NCI-H187 (cell line): ENCODE measurements around the gene PSRC1.

Experiments
- DNase-seq, 2 experiments: peaks; one replicate each; lab custom pipeline; 2025; lab: John Stamatoyannopoulos, UW

The PSRC1 gene

DNA sequence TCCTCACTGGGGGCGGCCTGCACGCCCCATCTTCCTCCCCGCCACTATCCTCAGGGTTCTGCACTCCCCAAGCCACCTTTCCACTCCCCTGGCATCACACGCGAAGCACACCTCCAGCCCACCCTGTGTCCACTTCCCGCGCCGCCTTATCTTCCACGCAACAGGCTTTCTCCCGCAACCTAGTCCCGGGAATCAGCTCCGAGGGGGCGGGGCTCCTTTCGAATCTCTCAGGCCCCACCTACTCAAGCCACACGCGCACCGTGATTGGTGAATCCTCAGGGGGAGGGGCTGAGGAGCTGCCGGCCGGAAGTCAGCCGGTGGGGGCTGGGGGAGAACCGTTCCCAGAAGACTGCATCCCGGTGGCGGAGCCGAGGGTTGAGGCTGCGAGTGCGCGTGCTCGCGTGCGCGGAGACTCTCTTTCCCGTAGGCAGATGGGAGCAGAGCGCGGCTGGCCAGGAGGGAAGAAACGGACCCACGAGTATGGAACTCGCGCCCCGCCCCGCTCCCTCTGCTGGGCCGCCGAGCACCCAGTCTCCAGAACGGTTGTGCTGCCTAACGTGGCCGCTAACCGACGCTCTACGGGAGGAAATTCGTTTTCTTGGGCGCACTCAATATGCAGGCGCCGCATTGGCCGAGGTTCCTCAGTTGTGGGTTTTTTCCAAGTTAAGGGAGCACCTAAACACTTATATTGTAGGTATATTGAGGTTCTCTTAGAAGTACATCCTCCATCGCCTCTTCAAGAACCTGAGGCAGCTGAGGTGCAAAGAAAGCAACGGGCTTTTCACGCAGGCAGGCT lies at the start of gene PSRC1:
TSS of gene PSRC1 (minus strand) at position 194 of the 796 bp plus-strand sequence.
- DNase-seq: peak; percentile 90 to 95

DNA sequence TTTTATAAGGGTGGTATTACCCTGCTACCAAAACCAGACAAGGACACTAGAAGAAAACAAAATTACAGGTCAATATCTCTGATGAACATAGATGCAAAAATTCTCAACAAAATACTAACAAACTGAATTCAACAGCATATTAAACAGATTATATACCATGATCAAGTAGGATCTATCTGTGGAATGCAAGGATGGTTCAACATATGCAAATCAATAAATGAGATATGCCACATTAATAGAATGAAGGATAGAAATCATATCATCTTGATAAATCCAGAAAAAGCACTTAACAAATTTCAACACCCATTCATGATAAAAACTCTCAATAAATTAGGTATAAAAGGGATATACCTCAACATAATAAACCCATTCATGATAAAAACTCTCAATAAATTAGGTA lies 48.2 kb upstream of the PSRC1 start:
- DNase-seq: no peak

DNA sequence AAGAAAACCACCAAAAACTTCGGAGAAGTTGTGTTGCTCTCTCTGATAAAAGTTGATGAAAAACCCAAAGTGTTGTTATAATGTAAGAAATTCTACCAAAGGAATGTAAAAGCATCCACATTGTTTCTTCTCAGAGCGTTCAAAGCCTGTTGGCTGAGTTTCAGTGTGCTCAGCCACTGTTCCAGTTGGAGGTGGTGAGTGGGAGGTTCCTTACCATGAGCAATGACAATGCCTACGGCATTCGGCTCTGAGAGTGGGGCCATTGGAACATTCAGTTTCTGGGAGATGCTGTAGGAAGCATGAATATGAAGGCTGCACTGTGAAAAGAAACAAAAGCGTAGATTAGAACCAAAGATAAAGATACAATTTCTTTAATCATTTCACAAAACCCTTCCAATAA lies 44.3 kb upstream of the PSRC1 start:
- DNase-seq: no peak

DNA sequence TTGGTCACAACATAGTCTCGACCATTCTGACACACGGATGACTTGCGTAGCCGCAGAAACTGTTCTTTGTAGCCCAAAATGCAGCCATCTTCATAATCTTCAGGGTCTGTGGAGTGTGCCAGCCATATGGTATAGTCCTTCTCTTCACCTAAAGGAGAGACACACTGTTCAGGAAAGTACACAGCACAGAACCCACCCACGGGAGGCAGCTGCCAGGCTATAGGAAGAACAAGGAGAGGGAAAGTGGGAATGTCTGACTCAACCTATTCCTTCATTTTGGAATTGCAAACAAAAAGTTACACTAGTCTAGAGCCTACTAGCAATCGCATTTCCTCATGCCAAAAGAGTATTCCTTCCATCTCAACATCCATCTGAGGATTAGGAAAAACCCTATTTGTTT lies 40.0 kb upstream of the PSRC1 start:
- DNase-seq: no peak

DNA sequence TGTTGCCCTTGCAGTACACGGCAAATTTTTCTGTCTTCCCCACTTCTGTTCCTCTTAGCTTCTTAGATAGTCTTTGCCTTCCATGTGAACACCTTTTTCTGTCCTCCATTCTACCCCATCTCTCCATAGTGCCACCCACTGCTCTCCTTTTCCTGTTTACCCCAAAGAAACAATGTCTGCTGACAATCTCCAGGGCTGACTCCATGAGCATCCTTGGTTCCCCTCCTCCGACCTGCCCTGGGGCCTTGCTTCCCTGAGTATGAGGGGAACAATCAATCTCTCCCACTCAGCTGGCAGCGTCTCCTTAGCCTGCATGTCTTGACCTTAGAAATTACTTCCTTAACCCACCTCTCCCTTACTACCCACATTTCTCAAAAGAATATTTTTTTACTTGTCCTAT lies 36.2 kb upstream of the PSRC1 start:
- no peak for DNase-seq

DNA sequence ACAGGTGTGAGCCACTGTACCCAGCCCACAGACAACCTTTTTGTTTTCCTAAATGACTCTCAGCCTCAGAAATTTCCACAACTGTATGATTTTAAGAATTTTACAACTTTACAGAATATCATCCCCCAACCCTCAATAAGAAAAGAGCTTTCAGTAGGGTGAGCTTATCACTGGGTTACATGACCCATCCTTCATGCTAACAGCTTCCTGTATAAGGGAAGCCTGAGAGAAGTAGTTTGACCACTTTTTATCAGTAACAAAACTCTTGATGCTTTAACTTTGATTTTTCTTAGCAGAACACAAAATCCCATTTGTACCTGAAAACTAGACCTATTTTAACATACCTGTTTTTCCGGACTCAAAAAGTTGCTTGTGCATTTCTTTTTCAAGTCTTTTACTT lies 33.6 kb upstream of the PSRC1 start:
- DNase-seq: no peak

DNA sequence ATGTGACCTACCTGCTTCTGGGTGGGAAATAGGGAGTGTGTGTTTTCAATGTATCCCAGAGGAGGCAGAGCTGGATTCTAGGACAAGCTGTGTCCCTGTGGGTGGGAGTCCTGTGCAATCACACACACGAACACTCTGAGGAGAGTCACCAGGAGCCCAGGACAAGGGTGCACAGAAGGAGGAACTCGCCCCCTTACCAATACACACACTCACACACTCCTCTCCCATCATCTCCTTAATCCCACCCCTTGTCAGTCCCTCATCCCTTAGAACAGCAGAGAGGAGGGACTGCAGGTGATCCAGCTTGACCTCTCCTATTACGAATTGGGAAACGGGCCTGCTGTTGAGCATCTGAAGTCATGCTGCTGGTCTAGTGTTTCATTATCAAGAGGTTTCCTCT lies 32.3 kb upstream of the PSRC1 start:
- no peak for DNase-seq

DNA sequence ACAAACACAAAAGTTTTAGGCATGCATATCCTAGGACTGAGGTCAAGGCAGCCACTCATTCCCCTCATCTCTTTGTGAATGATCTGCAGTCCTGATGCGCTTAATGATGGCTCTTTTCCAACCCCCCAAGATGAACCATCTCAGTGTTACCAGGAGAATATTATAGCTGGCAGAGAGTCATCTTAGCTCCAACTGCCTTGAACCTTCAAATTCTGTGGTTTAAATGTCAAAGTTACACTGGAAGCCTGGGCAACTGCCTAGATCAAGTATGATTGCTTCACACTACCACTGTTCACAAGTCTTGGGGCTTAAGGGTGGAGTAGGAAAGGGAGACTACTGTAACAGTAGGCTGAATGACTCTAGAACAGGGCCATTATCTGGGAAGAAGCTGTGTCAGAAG lies 31.9 kb upstream of the PSRC1 start:
- no peak for DNase-seq

DNA sequence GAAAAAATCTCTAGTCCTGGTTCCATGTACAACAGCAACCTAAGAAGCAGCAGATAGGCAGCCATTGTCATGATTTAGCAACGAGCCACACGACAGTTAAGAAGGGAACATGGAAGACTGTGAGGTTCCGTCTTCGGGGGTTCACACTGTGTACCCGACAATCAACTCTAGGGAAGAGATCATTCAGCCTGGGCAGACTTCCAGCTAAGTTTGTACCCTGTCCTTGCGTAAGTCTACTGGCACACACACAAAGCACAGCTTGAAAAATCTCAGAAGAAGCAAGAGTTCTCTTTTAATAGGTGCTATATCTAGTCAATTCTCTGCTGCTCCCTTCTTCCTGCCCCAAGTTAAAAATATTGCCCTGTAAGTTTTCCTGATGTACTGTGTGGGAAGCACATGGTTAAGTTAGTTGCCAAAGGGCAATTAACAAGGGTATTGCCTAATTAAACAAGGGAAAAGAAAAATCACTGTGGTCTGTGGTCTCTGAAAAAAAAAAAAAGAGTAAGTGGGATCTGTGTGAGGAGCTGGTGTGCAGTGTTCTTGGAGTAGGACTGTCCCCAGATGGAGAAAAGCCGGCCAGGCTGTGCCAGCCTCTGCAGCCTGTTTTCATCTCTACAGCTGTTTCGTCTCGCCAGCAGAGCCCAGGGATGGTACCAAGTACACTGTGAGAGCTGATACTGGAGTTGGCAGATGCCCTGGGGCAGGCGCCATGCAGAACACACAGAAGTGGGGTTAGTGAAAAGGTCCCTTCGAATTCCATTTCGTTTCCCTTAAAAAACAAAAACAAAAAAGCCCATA lies 30.2 kb upstream of the PSRC1 start:
- no peak for DNase-seq

DNA sequence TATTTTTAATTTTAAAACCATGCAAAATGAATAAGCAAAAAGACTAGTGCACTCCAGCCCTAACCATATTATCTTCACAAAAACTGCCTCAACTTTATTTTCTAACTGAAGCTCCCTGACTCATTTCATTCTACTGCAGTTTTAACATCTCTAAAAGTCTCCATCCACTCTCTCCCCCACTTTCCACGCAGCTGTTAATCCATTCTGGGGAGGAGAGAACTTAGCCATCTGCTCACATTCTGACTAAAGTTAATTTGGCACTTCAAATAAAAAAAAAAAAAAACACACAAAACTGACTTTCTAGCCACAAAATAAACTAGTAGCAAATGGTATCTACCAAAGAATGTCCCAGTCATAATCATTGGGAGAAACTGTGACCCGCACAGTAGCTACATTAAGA lies 29.3 kb upstream of the PSRC1 start:
- no peak for DNase-seq

DNA sequence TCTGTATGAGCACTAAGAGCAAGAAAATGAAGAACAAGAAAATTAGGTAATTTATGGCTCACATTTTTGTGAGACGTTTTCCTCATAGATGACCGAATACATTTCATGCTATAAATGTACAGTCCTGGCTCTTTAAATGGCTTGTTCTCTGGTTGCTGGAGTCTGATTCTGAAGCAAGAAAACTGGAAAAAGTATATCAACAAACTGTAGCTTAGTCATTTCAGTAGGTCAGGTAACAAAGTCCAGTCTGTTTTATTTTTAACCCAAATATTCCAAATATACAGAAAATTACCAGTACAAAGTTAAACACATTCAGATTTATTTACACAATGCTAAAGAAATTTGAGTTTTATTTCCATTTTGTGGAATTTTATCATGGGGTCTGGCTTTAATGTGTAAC lies 26.4 kb upstream of the PSRC1 start:
- DNase-seq: no peak

DNA sequence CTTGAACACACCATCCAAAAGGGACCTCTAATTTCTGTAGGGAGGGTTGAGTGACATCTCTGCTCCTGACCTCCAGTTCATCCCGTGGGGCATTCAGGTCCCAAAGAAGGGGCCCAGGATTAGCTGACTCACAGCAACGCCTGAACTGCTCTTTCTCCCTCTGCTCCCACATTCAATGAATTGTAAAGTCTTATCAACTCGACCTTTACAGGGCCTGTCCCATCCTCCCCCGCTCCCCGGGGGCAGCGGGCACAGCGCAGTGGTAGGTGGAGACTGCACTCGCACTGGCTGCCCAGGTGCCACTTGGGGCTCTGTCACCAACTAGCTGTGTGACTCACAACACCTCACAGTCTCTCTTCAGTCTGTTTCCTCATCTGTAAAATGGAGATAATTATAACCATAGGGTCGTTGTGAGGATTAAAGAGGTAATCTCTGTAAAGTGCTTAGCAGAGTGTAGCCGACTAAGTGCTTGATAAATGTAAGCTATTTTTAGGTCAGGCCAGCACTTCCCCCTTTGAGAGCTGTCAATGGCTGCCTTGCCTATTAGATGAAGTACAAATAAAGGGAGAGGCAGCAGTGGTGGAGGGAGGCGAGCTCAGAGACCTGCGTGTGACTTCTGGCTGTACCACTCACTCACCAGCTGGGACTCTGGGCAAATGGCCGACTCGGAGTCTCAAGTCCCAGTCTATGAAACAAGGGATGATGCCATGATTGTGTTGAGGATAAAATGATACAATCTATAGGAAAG lies 24.5 kb upstream of the PSRC1 start:
- peak in 1 of 2 experiments; percentile 40 for DNase-seq

DNA sequence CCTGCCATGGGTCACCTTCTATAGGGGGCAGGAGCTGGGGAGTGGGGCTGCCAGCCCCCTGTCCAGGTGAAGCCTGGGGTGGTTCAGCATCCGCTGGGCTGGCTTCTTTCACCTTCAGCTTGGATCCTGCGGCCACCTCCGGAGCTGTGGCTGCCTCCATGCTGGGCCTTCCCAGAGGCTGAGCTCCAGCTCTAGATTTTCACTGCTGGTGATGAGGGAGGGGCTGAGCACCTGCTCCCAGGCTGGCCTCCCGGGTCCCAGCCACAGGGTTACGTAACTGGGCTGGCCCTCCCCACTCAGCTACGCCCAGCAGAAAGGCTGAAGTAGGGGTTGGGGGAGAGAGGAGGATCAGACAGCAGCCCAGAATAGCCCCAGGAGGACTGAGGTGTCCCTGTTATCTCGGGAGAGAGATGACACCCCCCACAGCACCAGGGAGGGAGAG lies 23.9 kb upstream of the PSRC1 start, which contains the start of gene MYBPHL:
TSS of gene MYBPHL (minus strand) at position 180 of the 442 bp plus-strand sequence. CDS start at position 160, 20 bp downstream.
- peak; percentile 44 to 45 for DNase-seq

DNA sequence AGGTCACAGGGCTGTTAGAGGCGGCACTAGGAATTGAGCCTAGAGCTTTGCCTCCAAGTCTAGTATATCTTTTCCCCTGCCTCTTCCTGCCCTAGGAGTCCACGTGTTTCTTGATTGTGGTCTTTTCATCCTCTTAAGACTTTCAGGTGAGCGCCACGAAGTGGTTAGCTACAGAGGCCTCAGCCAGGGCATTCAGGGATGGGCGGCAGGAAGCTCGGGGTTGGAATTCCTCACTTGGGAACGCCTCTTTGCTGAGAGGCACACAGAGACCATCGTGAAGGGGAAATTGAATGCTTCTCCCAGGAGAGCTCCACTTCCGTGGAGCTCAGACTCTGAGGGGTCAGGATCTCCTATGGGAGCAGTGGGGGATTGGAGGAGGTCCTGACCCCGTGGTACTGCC lies 23.0 kb upstream of the PSRC1 start:
- DNase-seq: peak in 1 of 2 experiments; percentile 13

DNA sequence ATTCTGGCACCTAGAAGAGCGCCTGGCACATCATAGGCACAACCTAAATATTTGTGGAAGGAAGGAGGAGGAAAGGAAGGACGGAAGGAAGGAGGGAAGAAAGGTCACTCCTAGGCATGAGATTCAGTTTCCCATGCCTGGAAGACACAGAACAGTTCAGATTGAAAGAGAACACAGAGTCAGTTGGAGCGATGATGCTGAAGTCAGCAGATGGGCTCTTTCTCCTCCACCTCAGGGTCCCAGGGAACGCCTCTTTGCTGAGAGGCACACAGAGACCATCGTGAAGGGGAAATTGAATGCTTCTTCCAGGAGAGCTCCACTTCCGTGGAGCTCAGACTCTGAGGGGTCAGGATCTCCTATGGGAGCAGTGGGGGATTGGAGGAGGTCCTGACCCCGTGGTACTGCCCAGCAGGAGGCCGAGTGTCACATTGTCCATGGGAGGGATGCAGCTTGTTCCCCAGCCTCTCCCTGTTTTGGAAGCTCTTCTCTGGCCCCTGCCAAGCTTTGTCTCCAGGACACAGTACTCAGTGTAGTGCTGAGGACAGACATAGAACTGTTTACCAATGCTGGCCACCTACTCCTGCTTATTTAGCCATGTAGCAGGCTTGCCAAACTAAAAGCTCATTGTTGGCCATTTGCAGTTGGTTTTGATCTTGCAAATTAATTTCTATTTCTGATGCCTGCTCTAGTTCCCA lies 21.4 kb upstream of the PSRC1 start:
- DNase-seq: no peak

DNA sequence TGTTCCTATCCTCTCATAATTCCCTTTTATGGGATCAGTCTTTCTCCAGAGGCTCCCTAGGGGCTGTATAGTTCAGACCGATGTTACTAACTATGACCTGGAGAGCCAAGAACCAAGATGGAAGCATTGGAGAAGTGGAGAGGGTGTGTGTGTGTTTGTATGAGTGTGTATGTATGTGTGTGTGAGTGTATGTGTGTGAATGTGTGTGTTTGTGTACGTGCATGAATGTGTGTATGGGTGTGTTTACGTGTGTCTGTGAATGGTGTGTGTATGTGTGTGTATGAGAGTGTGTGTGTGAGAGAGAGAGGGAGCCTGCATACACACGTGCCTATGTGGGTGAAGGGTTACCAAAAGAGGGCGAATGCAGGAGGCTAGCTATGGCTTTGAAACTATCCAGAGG lies 18.9 kb upstream of the PSRC1 start:
- DNase-seq: no peak

DNA sequence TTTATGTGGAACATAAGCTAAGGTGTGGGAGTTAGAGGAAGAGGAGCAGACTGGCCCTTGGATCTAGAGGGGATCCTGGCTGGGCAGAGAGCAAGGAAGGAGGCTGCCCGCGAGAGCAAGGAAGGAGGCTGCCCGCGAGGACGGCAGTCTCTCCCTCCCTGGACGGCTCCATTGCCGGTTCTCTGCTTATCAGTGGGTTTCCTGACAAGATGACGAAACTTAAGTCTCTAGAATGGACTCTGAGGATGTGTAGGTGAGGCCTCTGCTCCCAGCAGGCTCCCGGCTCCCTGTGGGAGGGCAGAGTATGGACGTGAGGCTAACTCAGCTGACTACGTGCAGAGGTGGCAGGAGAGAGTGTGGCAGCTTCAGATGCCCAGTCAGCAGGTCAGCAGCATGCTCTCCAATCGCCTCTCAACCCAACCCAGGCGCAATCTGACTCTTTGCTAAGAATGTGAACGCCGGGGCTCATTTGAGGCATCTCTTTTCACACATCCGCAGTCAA lies 17.8 kb upstream of the PSRC1 start:
- no peak for DNase-seq

DNA sequence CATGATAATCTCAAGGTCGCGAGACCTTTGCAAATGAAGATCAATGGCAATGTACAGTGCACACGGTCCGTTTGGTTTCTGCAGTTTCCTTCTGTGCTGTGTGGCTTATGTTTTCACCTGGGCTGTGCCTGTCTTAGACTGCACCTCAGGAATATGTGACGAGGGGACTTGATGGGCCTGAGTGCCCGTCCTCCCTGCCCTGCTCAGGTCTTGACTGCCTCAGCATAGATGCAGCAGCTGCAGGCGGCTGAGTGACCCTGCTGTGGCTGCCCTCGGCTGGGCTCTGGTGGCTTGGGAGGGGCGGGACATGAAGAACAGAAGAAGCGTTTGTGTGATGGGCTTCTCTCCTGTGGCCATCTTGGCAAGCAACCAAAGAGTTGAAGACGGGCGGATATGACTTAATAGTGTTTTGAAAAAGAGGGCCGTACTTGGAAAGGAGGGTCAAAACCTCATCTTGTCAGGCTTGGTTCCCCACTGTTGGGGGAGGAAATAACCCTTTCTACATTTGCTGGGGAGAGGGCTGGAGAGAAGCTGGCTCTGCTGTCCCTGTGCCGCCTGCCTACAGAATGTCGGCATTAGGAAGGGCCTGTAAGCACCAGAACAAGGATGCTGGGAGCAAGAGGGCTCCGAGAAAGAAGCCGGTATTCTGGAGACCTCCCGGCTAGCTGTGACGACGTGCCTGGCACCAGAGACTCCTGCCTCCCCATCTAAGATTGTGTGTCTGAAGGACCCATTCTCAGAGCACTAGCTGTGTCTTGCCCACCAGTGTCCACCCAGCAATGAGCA lies 16.8 kb upstream of the PSRC1 start:
- no peak for DNase-seq

DNA sequence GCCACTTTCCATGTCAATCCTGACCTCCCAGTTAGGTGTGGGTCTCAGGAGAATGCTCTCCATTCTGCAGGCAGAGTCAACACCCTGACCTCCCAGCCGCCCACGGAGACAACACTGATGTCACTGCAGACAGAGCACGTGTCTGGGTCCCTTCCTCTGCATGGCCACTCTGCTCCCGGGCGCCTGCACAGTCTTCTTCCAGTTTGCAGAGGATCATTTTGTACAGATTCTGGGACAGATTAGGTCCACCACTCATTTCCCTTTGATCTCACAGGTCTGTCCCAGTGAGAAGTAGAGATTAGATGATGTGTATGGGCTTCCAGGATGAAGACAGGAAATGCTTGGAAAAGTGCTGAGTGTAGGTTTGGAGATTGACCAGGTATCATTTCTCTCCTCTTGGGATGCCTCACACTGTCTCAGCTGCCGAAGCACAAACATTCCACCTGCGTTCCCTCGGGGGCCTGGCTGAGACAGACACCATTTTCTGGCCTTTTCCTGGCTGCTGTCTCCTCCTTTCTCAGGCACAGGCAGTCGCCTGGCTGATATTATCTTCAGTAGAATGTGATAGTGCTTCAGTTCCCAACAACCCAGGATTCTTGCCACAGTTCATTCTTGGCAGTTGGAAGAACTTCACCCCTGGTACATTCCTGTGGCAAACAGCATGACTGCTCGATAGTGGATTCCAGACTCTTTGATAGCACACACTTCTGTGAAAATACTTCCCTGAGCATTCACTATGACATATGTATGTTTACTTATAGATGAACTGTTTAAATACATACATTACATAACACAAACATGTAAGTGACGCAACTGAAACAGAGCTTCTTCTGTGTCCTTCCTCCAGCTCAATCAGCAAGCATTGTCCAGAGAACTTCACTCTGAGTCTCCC lies 16.0 kb upstream of the PSRC1 start:
- DNase-seq: no peak

DNA sequence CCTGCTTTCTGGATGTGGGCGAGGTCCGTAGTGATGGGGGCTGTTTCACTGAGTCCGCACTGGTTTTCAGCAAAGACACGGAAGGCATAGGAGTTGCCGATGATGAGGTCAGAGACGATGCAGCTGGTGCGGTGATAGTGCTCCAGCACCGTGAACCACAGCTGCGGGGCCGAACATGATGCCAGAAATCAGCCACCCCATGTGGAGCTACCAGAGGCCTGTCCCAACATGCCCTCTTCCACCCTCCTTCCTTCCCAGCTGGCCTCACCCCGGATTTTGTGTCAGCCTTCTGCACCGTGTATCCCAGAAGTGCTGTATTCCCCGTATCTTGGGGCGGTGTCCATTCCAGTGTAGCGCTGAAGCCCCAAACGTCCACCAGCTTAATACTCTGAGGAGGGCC lies 13.8 kb upstream of the PSRC1 start:
- DNase-seq: no peak
